HCT116 (cell line): ENCODE data around the gene DYNC1LI1. TPM values are rescaled to one million over a fixed set of nuclear protein-coding genes. Genes with fewer than 3 reads are reported as not detected.

Experiments
- EGR1 ChIP-seq: IDR thresholded peaks from 2 replicates; pipeline ENCODE4 v1.6.1; 2012; ENCODE audit warnings: low read depth
- EZH2phosphoT487 ChIP-seq: fragments of 200-600 bp; IDR thresholded peaks from 2 replicates; pipeline ENCODE4 v1.6.1; 2018; ENCODE audit warnings: antibody characterized with exemption, borderline replicate concordance
- POLR2AphosphoS5 ChIP-seq: IDR thresholded peaks from 2 replicates; pipeline ENCODE4 v1.6.1; 2011; ENCODE audit warnings: mild to moderate bottlenecking, low read depth, low read length, moderate library complexity
- RAD21 ChIP-seq: IDR thresholded peaks from 2 replicates; pipeline ENCODE4 v1.6.1; 2012; ENCODE audit warnings: low read depth, mild to moderate bottlenecking
- SP1 ChIP-seq: IDR thresholded peaks from 2 replicates; pipeline ENCODE4 v1.6.1; 2012; ENCODE audit warnings: low read depth
- TCF7L2 ChIP-seq: IDR thresholded peaks from 2 replicates; pipeline ENCODE4 v1.7.0; 2011; ENCODE audit warnings: borderline replicate concordance, inconsistent platforms; ENCODE audit not compliant: insufficient read depth, insufficient read length; ENCODE audit errors: extremely low read depth
- ZNF274 ChIP-seq: fragments of 200-500 bp; sonication (Bioruptor generic); IDR thresholded peaks from 2 replicates; pipeline ENCODE4 v1.6.1; 2014; ENCODE audit warnings: mild to moderate bottlenecking, low read depth, low read length, inconsistent platforms
- total RNA-seq: library from RNA; stranded (reverse); gene quantifications from one replicate; pipeline ENCODE4 v1.2.1, GENCODE V29; 2021; ENCODE audit not compliant: unreplicated experiment
- TF ChIP-seq, protein P1 (sequence below): IDR thresholded peaks from 2 replicates; pipeline ENCODE4 v1.6.1; 2012; ENCODE audit warnings: low read depth
- TF ChIP-seq, protein P2 (sequence below), 3 experiments: fragments of 200-600 bp in 1 of 3; sonication (generic) in 1 of 3; IDR thresholded peaks in 2 of 3; conservative IDR thresholded peaks in 1 of 3; 2 replicates each; pipeline ENCODE4 v1.5.1; 2012 to 2017; ENCODE audit warnings: low read depth in 2 of 3, low read length in 2 of 3, antibody characterized with exemption in 1 of 3, borderline replicate concordance in 1 of 3, control low read depth in 1 of 3, mild to moderate bottlenecking in 1 of 3, mixed read lengths in 1 of 3, mixed run types in 1 of 3, moderate library complexity in 1 of 3; ENCODE audit not compliant: insufficient read depth in 1 of 3

Gene DYNC1LI1
- total RNA-seq, 1 experiment from 2014 or later = 39.4 TPM

DNA sequence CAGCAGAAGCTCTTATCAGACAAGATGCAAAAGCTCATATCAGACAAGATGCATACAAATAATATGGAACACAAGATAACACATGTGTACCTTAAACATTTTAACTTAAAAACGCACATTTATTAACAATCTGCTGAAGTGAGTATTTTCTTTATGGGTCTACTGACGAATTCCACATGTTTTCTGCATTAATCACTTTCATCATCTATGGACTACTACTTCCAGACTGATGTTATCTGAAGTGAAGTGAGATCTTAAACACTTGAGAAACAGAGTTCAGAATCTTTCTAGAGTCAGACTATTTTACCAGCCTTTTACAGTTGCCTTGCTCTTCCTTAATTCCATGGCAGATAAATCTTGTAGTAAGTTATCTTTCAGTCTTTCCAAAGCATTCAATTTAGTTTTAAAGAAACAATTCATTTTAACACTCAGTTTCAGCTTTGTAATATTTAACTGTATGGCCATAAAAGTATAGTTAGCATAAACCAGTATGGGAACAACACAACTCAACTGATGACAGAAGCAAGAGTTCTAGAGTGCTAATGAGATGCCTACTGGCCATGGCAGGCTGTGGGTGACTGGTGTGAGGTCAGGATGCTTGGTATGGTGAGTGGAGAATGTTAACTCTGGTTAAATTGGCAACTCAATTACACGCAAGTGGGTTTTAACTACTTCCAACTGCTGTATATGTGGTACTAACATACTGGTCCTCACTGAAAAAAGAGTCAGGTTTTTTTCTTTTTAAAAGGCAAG lies 77.8 kb downstream of the DYNC1LI1 start (continued):
- TF ChIP-seq, protein P1, sequence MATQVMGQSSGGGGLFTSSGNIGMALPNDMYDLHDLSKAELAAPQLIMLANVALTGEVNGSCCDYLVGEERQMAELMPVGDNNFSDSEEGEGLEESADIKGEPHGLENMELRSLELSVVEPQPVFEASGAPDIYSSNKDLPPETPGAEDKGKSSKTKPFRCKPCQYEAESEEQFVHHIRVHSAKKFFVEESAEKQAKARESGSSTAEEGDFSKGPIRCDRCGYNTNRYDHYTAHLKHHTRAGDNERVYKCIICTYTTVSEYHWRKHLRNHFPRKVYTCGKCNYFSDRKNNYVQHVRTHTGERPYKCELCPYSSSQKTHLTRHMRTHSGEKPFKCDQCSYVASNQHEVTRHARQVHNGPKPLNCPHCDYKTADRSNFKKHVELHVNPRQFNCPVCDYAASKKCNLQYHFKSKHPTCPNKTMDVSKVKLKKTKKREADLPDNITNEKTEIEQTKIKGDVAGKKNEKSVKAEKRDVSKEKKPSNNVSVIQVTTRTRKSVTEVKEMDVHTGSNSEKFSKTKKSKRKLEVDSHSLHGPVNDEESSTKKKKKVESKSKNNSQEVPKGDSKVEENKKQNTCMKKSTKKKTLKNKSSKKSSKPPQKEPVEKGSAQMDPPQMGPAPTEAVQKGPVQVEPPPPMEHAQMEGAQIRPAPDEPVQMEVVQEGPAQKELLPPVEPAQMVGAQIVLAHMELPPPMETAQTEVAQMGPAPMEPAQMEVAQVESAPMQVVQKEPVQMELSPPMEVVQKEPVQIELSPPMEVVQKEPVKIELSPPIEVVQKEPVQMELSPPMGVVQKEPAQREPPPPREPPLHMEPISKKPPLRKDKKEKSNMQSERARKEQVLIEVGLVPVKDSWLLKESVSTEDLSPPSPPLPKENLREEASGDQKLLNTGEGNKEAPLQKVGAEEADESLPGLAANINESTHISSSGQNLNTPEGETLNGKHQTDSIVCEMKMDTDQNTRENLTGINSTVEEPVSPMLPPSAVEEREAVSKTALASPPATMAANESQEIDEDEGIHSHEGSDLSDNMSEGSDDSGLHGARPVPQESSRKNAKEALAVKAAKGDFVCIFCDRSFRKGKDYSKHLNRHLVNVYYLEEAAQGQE = no peak
- TF ChIP-seq EGR1 = no peak
- no peak for TF ChIP-seq RAD21
- TF ChIP-seq SP1 = no peak
- no peak for TF ChIP-seq ZNF274
- TF ChIP-seq EZH2phosphoT487 = no peak
- TF ChIP-seq POLR2AphosphoS5 = no peak
- TF ChIP-seq, protein P2, sequence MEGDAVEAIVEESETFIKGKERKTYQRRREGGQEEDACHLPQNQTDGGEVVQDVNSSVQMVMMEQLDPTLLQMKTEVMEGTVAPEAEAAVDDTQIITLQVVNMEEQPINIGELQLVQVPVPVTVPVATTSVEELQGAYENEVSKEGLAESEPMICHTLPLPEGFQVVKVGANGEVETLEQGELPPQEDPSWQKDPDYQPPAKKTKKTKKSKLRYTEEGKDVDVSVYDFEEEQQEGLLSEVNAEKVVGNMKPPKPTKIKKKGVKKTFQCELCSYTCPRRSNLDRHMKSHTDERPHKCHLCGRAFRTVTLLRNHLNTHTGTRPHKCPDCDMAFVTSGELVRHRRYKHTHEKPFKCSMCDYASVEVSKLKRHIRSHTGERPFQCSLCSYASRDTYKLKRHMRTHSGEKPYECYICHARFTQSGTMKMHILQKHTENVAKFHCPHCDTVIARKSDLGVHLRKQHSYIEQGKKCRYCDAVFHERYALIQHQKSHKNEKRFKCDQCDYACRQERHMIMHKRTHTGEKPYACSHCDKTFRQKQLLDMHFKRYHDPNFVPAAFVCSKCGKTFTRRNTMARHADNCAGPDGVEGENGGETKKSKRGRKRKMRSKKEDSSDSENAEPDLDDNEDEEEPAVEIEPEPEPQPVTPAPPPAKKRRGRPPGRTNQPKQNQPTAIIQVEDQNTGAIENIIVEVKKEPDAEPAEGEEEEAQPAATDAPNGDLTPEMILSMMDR (IDR thresholded peaks at IDR 0.05 in 2 of 3, conservative IDR thresholded peaks at IDR 0.05 in 1 of 3; ENCODE audit: borderline replicate concordance in 1 of 3, insufficient read depth in 1 of 3, low read depth in 2 of 3, low read length in 2 of 3) = no peak
- no peak for TF ChIP-seq TCF7L2
